ENCODE results near the gene RNF146.

GRCh38 chr6:127225497-127225896 lies 41.2 kb upstream of the RNF146 start:
- TF ChIP-seq, protein P1, sequence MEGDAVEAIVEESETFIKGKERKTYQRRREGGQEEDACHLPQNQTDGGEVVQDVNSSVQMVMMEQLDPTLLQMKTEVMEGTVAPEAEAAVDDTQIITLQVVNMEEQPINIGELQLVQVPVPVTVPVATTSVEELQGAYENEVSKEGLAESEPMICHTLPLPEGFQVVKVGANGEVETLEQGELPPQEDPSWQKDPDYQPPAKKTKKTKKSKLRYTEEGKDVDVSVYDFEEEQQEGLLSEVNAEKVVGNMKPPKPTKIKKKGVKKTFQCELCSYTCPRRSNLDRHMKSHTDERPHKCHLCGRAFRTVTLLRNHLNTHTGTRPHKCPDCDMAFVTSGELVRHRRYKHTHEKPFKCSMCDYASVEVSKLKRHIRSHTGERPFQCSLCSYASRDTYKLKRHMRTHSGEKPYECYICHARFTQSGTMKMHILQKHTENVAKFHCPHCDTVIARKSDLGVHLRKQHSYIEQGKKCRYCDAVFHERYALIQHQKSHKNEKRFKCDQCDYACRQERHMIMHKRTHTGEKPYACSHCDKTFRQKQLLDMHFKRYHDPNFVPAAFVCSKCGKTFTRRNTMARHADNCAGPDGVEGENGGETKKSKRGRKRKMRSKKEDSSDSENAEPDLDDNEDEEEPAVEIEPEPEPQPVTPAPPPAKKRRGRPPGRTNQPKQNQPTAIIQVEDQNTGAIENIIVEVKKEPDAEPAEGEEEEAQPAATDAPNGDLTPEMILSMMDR (optimal IDR thresholded peaks at IDR 0.05 in 1 of 3, IDR thresholded peaks at IDR 0.05 in 1 of 3, conservative IDR thresholded peaks at IDR 0.05 in 1 of 3; ENCODE audit: extremely low read depth in 1 of 3, insufficient read depth in 2 of 3, low read length in 3 of 3): no peak
- no peak for TF ChIP-seq EZH2 (IDR thresholded peaks at IDR 0.05; ENCODE audit: low read length)
